K562 (cell line): ENCODE results near the gene TMEM204. TPM values are rescaled to one million over a fixed set of nuclear protein-coding genes. Genes with fewer than 3 reads are reported as not detected.
A peak's percentile ranks its signal among the peaks of the same experiment; 100 is the strongest.

ENCODE experiments used
- ATAC-seq: fragments of 200-7000 bp; cut with Tn5 transposase; 3 replicates; pipeline ENCODE4 v1.9.1; 2020; ENCODE audit warnings: moderate library complexity
- BruUV-seq: library from RNA; stranded (reverse); fragments of 400-500 nt; replicated peaks from 2 replicates; lab custom pipeline; 2021; lab: Mats Ljungman, UMichigan
- CTCF ChIA-PET: fragments of 300-600 bp; formaldehyde crosslinking; extraction: SDS; loops from one replicate; lab custom pipeline; 2021; ENCODE audit warnings: low intra/inter-chr PET ratio; lab: Yijun Ruan, JAX
- POLR2A ChIA-PET: fragments of 300-600, 350-650 bp; sonication (Branson Sonifier 250); formaldehyde crosslinking; extraction: SDS; loops from one replicate; lab custom pipeline; 2021; ENCODE audit warnings: antibody characterized with exemption, inconsistent platforms; lab: Yijun Ruan, JAX
- DNase-seq, 4 experiments: peaks; one replicate each; pipeline versions ENCODE4 v3.0.0 to v3.0.0-alpha.2; 2011 to 2018; ENCODE audit warnings: low spot score in 3 of 4, mixed read lengths in 3 of 4; ENCODE audit errors: extremely low read depth in 1 of 4
- FAIRE-seq: peaks from 2 replicates; lab custom pipeline; 2011; peaks lifted over from hg19 to GRCh38; lab: Jason Lieb, UNC
- H2AFZ ChIP-seq: 2 replicates; pipeline ENCODE4 v1.6.0; 2011; ENCODE audit warnings: low read depth, low read length, control low read depth, inconsistent platforms
- H3K27ac ChIP-seq: fragments of 200-600 bp; 3 replicates; pipeline ENCODE4 v1.8.0; 2011; ENCODE audit warnings: low read depth, mild to moderate bottlenecking, control low read depth, inconsistent platforms, low read length, moderate library complexity, mixed read lengths; ENCODE audit errors: extremely low read depth
- H3K27me3 ChIP-seq, 2 experiments: fragments of 300-600 bp in 1 of 2; 2 replicates in 1 of 2; 3 replicates in 1 of 2; pipeline versions ENCODE4 v1.6.0 to v1.8.0; 2011; ENCODE audit warnings: inconsistent platforms in 2 of 2, low read length in 2 of 2, mild to moderate bottlenecking in 1 of 2, mixed read lengths in 1 of 2, moderate library complexity in 1 of 2; ENCODE audit not compliant: control insufficient read depth in 2 of 2, insufficient read depth in 2 of 2
- H3K36me3 ChIP-seq: fragments of 300-600 bp; 3 replicates; pipeline ENCODE4 v1.8.0; 2011; ENCODE audit warnings: mild to moderate bottlenecking, low read length, inconsistent platforms; ENCODE audit not compliant: control insufficient read depth, insufficient read depth
- H3K4me1 ChIP-seq, 2 experiments: fragments of 200-600 bp in 1 of 2; replicated peaks in 1 of 2; 2 replicates in 1 of 2; 3 replicates in 1 of 2; pipeline versions ENCODE4 v1.5.1 to v1.8.0; 2011; ENCODE audit warnings: inconsistent platforms in 2 of 2, low read length in 2 of 2, mild to moderate bottlenecking in 1 of 2, mixed read lengths in 1 of 2, moderate library complexity in 1 of 2; ENCODE audit not compliant: control insufficient read depth in 2 of 2, insufficient read depth in 2 of 2
- H3K4me2 ChIP-seq: 2 replicates; pipeline ENCODE4 v1.6.1; 2011; ENCODE audit warnings: low read length, control low read depth, inconsistent platforms, mixed read lengths; ENCODE audit not compliant: insufficient read depth
- H3K4me3 ChIP-seq: fragments of 200-600 bp; sonication (generic), shearing (Covaris generic); 2 replicates; pipeline ENCODE4 v1.5.1; 2016; ENCODE audit warnings: control low read depth, inconsistent platforms
- H3K79me2 ChIP-seq: fragments of 200-600 bp; 3 replicates; pipeline ENCODE4 v1.8.0; 2011; ENCODE audit warnings: low read length, inconsistent platforms; ENCODE audit not compliant: control insufficient read depth, insufficient read depth
- H3K9ac ChIP-seq, 2 experiments: 2 replicates each; pipeline versions ENCODE4 v1.6.0 to v1.6.1; 2011; ENCODE audit warnings: low read depth in 2 of 2, low read length in 2 of 2, control low read depth in 1 of 2, inconsistent platforms in 1 of 2, mild to moderate bottlenecking in 1 of 2, mixed read lengths in 1 of 2; ENCODE audit not compliant: insufficient read depth in 1 of 2
- H3K9me1 ChIP-seq: one replicate; pipeline ENCODE4 v1.6.0; 2011; ENCODE audit warnings: inconsistent platforms, mild to moderate bottlenecking, low read length, moderate library complexity; ENCODE audit not compliant: control insufficient read depth, insufficient read depth
- H3K9me3 ChIP-seq: replicated peaks from 2 replicates; pipeline ENCODE4 v1.5.1; 2011; ENCODE audit warnings: low read depth, low read length, inconsistent platforms; ENCODE audit not compliant: control insufficient read depth, insufficient read depth
- H4K20me1 ChIP-seq: replicated peaks from 2 replicates; pipeline ENCODE4 v1.6.1; 2011; ENCODE audit warnings: low read length, inconsistent platforms, mixed read lengths; ENCODE audit not compliant: control insufficient read depth, insufficient read depth
- ARID2 ChIP-seq: fragments of 450-650 bp; IDR thresholded peaks from 2 replicates; pipeline ENCODE4 v1.6.1; 2017; ENCODE audit warnings: antibody characterized with exemption, mild to moderate bottlenecking
- CBX2 ChIP-seq: fragments of 200-600 bp; sonication (generic); IDR thresholded peaks from one replicate; pipeline ENCODE4 v1.6.1; 2012; ENCODE audit warnings: mild to moderate bottlenecking, low read length, inconsistent platforms; ENCODE audit not compliant: insufficient read depth, poor library complexity, severe bottlenecking
- CHD2 ChIP-seq: IDR thresholded peaks from 2 replicates; pipeline ENCODE4 v1.6.1; 2011; ENCODE audit warnings: low read depth, low read length
- HDAC1 ChIP-seq, 2 experiments: fragments of 450-650 bp; IDR thresholded peaks; 2 replicates each; pipeline ENCODE4 v1.6.1; 2016 to 2017; ENCODE audit warnings: inconsistent platforms in 1 of 2, mild to moderate bottlenecking in 1 of 2, moderate library complexity in 1 of 2
- RBM14 ChIP-seq: fragments of 200-400 bp; formaldehyde crosslinking; IDR thresholded peaks from 2 replicates; pipeline ENCODE4 v1.6.1; 2018; ENCODE audit warnings: low read depth, mild to moderate bottlenecking, low read length, moderate library complexity, borderline replicate concordance; ENCODE audit not compliant: insufficient read depth
- TCF3 ChIP-seq: sonication (generic); formaldehyde crosslinking; IDR thresholded peaks from 2 replicates; pipeline ENCODE4 v1.4.0; 2020; ENCODE audit warnings: mild to moderate bottlenecking, missing genetic modification reagents
- ZNF324 ChIP-seq: fragments of 250-450 bp; sonication (Bioruptor Pico); IDR thresholded peaks from 2 replicates; pipeline ENCODE4 v1.4.0; 2020; ENCODE audit warnings: mild to moderate bottlenecking
- ZNF408 ChIP-seq: fragments of 250-450 bp; sonication (Bioruptor Pico); IDR thresholded peaks from 2 replicates; pipeline ENCODE4 v1.4.0; 2020; ENCODE audit warnings: low read depth, mild to moderate bottlenecking, moderate library complexity
- WGBS: fragments of 100-300 bp; shearing (Covaris generic); methylation state at CpG from one replicate; pipeline ENCODE4 v1.1.6; 2016; ENCODE audit warnings: low coverage, mixed read lengths; ENCODE audit not compliant: insufficient coverage; ENCODE audit errors: missing lambda C conversion rate; 5-methylcytosine and 5-hydroxymethylcytosine counted together
- in situ Hi-C: fragments of 300-500 bp; cut with MboI; formaldehyde crosslinking; loops from 4 replicates; pipeline ENCODE4 v1.15.0; 2018; ENCODE audit warnings: inconsistent platforms, mixed read lengths
- intact Hi-C: fragments of 100-400 bp; cut with micrococcal nuclease; formaldehyde crosslinking; loops from 2 replicates; pipeline ENCODE4 v1.14.2; 2022
- polyA plus RNA-seq, 8 experiments: library from polyadenylated mRNA; depleted of rRNA in 4 of 8; stranded (reverse) in 5 of 8; unstranded in 3 of 8; fragments of >200 nt; fragmentation: Nextera tagmentation in 2 of 8; fragmentation: Illumina TruSeq in 1 of 8; extraction: Ambion mirVana in 2 of 8; extraction: Trizol in 1 of 8; gene quantifications; 2 replicates each; pipeline versions ENCODE4 v1.2.1 to v1.2.3, GENCODE V29; 2011 to 2014; ENCODE audit warnings: inconsistent platforms in 1 of 8, missing spikeins in 1 of 8
- total RNA-seq, 7 experiments: library from RNA; depleted of rRNA in 6 of 7; stranded (reverse); fragments of >200 nt in 6 of 7; fragmentation: Illumina TruSeq in 2 of 7; extraction: Trizol in 2 of 7; gene quantifications; 2 replicates each; pipeline versions ENCODE4 v1.2.1 to v1.2.3, GENCODE V29; 2011 to 2021; ENCODE audit warnings: low replicate concordance in 1 of 7
- TF ChIP-seq, protein P1 (sequence below): fragments of 250-450 bp; sonication (Bioruptor Pico); IDR thresholded peaks from 2 replicates; pipeline ENCODE4 v1.6.1; 2021; ENCODE audit warnings: mild to moderate bottlenecking
- TF ChIP-seq, protein P2 (sequence below): IDR thresholded peaks from 2 replicates; pipeline ENCODE4 v1.6.1; 2011; ENCODE audit warnings: borderline replicate concordance, low read depth, mild to moderate bottlenecking, moderate library complexity, low read length; ENCODE audit not compliant: insufficient read depth, poor library complexity, severe bottlenecking
- TF ChIP-seq, protein P3 (sequence below): fragments of 450-650 bp; formaldehyde crosslinking; IDR thresholded peaks from 2 replicates; pipeline ENCODE4 v1.4.0; 2022; ENCODE audit warnings: mild to moderate bottlenecking, moderate library complexity
- TF ChIP-seq, protein P4 (sequence below): sonication (generic); formaldehyde crosslinking; IDR thresholded peaks from 2 replicates; pipeline ENCODE4 v1.4.0; 2020; ENCODE audit warnings: mild to moderate bottlenecking, missing genetic modification reagents

The TMEM204 gene
- total and polyA plus RNA-seq, 9 of the 15 experiments (the other 6 are each of a cell fraction or from before 2014, with no cell fraction given), result 0.04 to 0.18 TPM; not detected in 7

DNA sequence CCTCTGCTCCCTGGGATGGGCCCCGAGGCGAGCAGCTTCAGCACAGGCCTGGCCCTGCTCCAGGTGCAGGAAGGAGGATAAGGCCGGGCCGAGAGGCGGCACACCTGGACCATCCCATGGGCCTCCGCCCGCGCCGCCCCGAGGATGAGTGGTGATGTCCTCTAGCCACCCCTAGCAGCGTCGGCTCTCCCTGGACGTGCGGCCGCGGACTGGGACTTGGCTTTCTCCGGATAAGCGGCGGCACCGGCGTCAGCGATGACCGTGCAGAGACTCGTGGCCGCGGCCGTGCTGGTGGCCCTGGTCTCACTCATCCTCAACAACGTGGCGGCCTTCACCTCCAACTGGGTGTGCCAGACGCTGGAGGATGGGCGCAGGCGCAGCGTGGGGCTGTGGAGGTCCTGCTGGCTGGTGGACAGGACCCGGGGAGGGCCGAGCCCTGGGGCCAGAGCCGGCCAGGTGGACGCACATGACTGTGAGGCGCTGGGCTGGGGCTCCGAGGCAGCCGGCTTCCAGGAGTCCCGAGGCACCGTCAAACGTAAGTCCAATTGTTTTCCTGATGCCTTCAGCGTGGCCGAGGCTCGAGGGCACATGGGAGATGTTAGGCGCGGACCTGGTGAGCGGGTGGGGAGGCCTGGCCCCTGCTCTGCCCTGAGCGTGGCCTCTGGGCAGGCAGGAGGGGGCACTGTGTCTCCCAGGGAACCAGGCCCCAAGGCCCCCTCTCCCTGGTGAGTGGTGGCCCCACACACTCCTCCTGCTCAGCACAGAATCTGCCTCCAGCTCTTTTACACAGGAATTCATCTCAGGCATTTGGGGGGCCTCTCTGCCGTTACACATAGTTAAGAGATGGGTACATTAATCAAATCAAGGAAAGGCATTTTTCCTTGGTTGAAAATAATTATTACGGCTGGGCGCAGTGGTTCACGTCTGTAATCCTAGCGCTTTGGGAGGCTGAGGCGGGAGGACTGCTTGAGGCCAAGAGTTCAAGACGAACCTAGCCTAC lies 855 bp downstream of the TMEM204 start:
- H3K4me1 ChIP-seq, result peaks cover 0 to 71% of the 10 kb centered on the region in 2 experiments; a peak in 2 of 5 replicates
- no peak for FAIRE-seq
- POLR2A ChIA-PET, result interaction anchor here (0.7 kb wide), 1 partner anchor 139 kb away, joined by 3 read pairs; no protein-coding TSS in a partner anchor

More for the DNA sequence above, 855 bp downstream of the TMEM204 start:
- intact Hi-C loops, result no loop called here
- H3K9me3 ChIP-seq, result no peaks in the 10 kb centered on the region
- H3K9ac ChIP-seq, result 0 out of 4 replicates have a peak overlapping the region, but pooled peaks of 1 of the 2 experiments have one; percentile 35
- CTCF ChIA-PET, result no interaction called here
- TF ChIP-seq, protein P1, sequence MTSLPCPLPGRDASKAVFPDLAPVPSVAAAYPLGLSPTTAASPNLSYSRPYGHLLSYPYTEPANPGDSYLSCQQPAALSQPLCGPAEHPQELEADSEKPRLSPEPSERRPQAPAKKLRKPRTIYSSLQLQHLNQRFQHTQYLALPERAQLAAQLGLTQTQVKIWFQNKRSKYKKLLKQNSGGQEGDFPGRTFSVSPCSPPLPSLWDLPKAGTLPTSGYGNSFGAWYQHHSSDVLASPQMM (CRISPR knock-in tag), result no peak
- TF ChIP-seq RBM14, result no peak
- no peak for TF ChIP-seq ARID2
- TF ChIP-seq, protein P2, sequence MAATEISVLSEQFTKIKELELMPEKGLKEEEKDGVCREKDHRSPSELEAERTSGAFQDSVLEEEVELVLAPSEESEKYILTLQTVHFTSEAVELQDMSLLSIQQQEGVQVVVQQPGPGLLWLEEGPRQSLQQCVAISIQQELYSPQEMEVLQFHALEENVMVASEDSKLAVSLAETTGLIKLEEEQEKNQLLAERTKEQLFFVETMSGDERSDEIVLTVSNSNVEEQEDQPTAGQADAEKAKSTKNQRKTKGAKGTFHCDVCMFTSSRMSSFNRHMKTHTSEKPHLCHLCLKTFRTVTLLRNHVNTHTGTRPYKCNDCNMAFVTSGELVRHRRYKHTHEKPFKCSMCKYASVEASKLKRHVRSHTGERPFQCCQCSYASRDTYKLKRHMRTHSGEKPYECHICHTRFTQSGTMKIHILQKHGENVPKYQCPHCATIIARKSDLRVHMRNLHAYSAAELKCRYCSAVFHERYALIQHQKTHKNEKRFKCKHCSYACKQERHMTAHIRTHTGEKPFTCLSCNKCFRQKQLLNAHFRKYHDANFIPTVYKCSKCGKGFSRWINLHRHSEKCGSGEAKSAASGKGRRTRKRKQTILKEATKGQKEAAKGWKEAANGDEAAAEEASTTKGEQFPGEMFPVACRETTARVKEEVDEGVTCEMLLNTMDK, result no peak
- TF ChIP-seq CHD2, result no peak
- no peak for TF ChIP-seq ZNF324
- TF ChIP-seq, protein P3, sequence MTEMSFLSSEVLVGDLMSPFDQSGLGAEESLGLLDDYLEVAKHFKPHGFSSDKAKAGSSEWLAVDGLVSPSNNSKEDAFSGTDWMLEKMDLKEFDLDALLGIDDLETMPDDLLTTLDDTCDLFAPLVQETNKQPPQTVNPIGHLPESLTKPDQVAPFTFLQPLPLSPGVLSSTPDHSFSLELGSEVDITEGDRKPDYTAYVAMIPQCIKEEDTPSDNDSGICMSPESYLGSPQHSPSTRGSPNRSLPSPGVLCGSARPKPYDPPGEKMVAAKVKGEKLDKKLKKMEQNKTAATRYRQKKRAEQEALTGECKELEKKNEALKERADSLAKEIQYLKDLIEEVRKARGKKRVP, result no peak
- no peak for TF ChIP-seq HDAC1 (IDR thresholded peaks at IDR 0.05)
- TF ChIP-seq, protein P4, sequence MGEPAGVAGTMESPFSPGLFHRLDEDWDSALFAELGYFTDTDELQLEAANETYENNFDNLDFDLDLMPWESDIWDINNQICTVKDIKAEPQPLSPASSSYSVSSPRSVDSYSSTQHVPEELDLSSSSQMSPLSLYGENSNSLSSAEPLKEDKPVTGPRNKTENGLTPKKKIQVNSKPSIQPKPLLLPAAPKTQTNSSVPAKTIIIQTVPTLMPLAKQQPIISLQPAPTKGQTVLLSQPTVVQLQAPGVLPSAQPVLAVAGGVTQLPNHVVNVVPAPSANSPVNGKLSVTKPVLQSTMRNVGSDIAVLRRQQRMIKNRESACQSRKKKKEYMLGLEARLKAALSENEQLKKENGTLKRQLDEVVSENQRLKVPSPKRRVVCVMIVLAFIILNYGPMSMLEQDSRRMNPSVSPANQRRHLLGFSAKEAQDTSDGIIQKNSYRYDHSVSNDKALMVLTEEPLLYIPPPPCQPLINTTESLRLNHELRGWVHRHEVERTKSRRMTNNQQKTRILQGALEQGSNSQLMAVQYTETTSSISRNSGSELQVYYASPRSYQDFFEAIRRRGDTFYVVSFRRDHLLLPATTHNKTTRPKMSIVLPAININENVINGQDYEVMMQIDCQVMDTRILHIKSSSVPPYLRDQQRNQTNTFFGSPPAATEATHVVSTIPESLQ (CRISPR knock-in tag), result no peak
- TF ChIP-seq TCF3 (CRISPR knock-in tag), result no peak
- TF ChIP-seq ZNF408 (CRISPR knock-in tag), result no peak
- TF ChIP-seq CBX2, result no peak
- H2AFZ ChIP-seq, result no peak overlapping the region
- no peaks in the 10 kb centered on the region for H3K9me1 ChIP-seq
- H3K4me3 ChIP-seq, result no peak overlapping the region
- H3K4me2 ChIP-seq, result no peak overlapping the region
- no TSS peak for BruUV-seq
- no peaks in the 10 kb centered on the region for H3K79me2 ChIP-seq
- no peak overlapping the region for H3K27ac ChIP-seq
- WGBS, result 45% methylated on average over 41 of the region's 57 CpGs
- H4K20me1 ChIP-seq, result peaks cover 7% of the 10 kb centered on the region; the same call in 1 of the 2 replicates
- peaks cover 21 to 72% of the 10 kb centered on the region in 2 experiments; a peak in 4 of 5 replicates for H3K27me3 ChIP-seq
- DNase-seq (no peak), ATAC-seq (no peak)
- in situ Hi-C loops, result no loop called here
- no peaks in the 10 kb centered on the region for H3K36me3 ChIP-seq
